HG03060 (cell line): ENCODE measurements around the gene ZNF750.

Experiments used
- ATAC-seq: cut with Tn5 transposase; IDR thresholded peaks from one replicate; pipeline ENCODE4 v1.9.1; 2021; ENCODE audit warnings: low read depth, moderate number of reproducible peaks; ENCODE audit not compliant: unreplicated experiment

ZNF750 gene

DNA sequence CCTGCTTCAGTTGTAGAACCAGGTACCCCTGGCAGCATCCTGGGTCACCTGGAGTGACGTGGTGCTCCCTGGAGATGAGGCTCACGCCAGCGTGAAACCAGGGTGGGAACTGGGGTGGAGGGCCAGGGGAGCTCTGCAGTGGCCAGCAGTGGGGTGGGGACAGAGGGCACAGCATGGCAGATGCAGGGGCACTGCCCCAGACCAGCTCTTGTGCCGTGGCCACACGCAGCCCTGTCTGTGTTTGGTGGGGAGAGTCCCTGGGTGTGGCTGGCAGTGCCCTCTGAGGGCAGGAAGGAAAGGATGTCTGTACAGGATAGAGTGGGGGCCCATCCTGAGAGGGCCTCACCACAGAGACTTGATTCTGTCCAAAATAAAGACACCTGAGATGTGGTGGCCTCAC is 24.5 kb downstream of the ZNF750 start:
- ATAC-seq = no peak

DNA sequence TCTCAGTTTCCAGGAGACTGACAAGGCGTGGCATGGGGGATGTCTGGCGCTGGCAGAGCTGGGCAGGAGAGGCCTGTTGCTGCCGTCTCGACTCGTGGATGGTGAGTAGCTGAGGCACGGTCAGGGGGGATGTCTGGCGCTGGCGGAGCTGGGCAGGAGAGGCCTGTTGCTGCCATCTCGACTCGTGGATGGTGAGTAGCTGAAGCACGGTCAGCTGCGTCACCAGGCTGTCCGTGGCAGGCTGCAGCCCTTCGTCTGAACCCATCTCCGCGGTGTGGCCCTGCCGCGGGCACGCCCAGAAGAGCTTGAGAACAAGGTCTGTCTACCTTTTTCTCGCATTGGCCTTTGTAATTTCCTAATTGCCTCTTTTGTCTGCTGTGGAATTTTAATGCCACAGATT is 25.0 kb downstream of the ZNF750 start:
- ATAC-seq = no peak

DNA sequence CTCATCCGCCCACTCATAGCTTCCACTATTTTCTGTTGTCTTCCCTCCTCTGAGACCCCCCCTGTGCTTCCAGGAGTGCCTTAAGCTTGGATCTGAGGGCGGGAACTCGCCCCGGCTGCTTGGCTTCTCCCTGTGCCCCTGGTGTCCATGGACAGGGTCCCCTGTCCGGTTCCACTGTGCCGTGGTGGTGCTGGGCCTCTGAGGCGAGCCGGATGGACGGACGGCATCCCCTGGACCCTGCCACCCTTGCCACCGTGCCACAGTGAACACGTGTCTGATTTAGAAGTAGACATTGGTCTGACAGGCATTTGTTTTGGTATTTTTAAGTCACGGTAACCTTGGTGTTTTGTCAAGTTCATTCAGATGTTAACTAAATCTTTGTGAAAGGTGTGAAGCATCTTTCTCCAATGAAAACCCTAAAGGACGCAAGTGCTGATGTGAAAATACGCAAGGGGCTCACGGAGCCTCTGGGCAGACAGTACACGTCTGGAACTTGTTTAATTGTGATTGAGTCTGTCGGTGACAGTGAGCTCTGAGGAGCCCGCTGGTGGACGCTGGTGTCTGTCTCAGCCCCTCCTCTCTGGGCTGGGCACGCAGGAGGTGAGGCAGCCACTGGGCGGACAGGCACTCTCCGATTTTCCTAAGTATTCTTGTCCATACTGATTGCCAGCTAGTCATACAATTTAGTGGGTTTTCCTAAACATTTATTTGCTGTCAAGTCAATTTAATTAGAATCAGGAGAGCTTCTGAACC is 26.3 kb downstream of the ZNF750 start:
- no peak for ATAC-seq

DNA sequence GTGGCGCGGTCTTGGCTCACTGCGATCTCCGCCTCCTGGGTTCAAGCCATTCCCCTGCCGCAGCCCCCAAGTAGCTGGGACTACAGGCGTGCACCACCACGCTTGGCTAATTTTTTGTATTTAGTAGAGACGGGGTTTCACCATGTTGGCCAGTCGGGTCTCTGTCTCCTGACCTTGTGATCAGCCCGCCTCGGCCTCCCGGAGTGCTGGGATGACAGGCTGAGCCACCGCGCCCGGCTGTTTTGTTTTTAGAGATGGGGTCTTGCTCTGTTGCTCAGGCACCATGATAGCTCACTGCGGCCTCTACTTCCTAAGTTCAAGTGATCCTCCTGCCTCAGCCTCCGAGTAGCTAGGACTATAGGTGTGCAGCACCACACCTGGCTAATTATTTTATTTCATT is 27.2 kb downstream of the ZNF750 start:
- ATAC-seq = no peak

DNA sequence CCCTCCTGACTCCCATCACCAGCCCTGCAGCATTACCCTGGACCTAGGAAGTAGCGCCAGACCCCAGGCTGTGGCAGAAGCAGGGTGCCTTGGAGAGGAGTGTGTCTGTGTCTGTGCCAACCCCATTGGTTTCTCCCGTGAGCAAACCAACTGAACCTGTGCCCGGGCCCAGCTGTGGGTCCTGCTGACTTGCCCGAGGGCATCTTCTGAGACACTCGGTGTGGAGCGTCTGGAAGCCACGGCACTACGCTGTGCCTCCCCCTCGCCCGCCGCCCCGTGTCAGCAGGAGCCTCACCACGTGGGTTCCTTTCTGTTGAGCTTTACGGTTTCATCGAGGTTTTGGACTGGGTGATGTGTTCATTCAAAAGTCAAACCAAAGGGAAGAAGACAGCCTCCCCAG is 27.8 kb downstream of the ZNF750 start:
- no peak for ATAC-seq

DNA sequence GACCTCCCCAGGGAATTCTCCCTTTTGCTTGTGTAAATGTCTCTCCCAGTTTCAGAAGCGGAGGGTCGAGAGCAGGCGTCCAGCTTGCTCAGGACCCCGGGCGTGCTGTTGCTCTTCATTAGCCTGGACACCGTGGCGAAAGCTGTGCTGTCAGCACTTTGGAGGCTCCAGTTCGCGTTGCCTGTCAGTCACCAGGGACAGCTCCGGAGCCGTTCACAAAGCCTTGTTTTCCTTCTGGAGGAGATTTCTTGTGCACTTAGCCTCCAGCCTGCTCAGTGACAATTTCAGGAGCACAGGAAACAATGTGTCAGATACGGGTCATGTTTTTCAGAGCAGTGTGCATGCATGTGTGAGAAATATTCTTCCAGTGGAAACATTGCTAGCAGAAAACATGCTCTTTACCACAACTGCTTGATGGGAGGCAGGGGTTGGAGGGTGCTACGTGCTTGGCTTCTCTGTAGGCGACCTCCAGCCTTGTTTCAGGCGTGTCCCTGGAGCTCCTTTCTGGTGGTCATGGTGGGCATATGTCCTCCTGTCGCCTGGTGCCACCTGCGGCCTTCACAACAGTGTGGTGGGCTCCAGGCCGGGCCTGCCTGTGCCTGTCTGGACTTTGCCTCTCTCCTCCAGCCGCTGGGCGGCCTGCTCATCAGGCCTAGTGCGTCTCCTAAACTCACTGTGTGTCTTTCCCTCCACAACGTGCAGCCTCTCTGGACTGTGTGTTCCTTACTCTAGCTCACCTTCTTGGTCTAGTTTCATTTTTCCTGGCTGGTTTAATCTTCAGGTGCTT is 29.0 kb downstream of the ZNF750 start:
- no peak for ATAC-seq

DNA sequence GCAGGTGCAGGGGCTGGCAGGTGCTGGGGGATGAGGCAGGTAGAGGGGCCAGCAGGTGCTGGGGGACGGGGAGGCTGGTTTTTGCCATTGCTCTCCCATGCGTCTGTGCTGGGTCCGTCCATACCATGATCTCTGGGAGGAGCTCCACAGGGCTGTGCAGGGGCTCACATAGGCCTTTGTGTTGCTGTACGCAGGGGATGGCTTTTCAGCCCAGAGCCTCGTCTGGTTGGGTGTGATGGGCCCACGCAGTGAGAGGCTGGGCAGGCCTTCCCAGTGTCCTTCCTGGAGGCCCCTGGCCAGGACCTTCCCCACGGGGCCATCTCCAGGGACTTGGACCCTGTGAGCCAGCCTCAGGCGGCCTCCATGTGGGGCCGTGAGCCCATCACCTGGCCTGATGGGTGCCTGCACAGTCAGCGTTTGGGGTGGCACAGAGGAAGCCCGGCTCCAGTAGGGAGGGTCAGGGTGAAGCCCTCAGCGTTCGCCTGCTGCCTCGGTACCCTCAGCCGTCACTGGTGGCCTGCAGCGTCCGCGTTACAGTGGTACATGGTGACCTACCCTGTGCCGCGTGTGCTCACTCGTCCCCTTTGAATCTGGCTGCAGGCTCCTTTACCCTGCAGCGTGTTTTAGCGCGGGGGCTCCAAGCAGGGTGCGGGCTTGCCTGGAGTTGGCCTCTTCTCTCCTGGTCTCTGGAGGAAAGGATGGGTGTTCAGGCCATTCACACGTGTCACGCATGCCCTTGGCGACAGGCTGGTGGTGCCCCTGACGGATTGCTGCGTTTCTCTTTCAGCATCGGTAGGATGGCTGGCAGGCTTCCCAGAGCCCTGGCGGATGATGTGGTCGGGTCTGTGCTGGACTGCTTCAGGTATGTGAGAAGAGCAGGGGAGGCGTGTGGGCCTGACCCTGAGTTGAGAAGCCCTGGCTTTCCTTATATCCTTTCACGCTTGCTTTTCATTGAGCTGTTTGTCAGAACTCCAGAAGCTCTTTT is 30.6 kb downstream of the ZNF750 start:
- no peak for ATAC-seq

DNA sequence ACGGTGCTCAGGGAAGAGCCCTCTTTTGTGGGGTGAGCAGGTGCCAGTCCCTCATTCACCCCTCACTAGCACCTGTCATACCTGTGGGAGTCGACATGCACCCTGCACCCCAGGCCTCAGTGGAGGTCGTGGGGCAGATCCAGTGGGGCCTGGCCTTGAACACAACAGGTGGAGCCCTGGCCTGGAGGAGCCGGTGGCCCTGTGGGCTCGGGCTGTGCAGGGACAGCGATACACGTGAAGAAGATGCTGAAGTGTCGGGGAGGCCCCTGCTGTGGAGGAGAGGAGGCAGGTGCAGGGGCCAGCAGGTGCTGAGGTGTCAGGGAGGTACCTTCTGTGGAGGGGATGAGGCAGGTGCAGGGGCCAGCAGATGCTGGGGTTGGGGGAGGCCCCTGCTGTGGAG is 31.8 kb downstream of the ZNF750 start:
- ATAC-seq = no peak

DNA sequence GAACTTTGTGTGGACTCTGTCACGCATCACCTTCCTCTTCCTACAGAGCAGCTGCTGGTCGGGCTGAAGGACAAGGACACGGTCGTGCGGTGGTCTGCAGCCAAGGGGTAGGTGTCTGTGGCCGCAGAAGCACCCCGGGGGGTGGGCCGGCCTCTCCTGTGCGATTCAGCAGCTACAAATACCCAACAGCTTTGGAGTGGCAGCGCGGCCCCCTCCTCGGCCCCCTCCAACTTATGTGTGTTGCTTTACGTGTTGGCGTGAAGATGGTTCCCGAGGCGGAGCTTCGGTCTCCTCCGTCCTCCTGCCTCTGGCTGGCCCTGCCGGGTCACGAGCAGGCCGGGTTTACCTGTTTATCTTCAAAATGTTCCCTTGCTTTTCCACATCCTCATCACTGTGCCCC is 32.3 kb downstream of the ZNF750 start:
- ATAC-seq = no peak

DNA sequence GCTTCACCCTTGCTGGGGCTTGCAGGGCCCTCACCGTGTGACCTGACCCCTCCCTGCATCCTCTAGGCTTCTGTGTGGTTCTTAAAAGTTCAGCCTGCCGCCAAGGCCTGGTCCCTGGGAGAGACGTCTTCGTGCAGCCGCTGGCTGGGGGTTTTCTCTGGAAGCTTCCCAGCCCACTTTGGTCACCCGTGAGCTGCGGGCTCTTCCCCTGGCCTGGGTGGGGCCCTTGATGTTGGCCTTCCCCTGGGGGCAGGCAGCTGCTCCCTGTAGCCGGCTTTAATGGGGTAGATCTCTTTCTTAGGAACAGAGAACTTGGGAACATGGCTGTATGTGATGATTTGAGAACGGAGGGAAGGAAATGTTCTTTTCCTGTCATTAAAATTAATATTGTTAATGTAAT is 32.7 kb downstream of the ZNF750 start:
- no peak for ATAC-seq

DNA sequence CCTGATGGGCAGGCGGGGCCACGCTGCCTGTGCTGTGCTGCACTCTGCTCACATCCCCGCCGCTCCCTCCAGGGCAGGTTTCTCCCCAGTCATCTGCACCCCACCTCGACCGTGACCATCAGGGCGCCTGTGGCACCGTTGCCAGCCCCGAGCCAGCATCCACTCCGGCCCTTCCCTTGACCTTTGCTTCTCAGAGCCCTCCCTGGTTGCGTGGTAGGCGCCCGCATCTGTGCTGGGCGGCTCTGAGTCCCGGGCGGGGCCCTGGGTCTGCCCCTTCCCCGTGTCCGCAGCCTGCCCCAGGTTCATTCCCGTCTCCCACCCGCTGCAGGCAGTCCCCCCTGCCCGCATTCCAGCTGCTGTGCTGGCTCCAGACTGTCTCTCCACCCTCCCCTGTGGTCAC is 33.2 kb downstream of the ZNF750 start:
- no peak for ATAC-seq

DNA sequence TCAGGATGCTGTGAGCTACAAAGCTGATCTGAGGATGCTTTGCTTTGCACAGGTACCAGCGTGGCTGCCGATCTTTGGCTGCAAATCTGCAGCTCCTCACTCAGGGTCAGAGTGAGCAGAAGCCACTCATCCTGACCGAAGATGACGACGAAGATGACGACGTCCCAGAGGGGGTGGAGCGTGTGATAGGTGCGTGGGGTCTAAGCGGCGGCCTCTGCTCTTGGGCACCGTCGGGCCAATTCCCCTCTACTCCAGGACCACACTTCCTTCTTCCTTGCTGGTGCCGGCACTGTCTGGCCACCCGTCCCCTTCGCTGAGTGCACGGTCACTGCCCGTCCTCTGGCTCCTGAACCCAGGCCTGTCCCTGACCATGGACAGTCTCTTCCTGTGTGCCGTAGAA is 34.0 kb downstream of the ZNF750 start:
- ATAC-seq = no peak

DNA sequence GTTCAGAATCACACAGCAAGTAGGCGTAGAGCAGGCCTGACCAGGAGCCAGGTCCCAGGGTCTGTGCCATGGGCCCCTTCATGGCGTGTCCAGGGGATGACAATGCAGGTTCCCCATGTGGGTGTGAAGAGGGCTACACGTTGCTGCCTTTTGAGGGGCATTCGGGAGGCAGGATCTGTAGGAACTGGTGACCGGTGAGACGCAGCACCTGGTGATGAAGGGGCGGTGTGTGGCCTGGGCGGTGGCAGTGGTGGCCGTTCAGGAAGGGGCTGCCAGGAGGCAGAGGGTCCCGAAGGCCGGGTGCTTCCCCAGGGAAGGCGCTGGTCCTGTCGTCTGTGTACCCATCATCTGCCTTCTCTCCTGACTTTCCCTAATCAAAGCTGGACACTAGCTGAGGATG is 34.6 kb downstream of the ZNF750 start:
- ATAC-seq = no peak

DNA sequence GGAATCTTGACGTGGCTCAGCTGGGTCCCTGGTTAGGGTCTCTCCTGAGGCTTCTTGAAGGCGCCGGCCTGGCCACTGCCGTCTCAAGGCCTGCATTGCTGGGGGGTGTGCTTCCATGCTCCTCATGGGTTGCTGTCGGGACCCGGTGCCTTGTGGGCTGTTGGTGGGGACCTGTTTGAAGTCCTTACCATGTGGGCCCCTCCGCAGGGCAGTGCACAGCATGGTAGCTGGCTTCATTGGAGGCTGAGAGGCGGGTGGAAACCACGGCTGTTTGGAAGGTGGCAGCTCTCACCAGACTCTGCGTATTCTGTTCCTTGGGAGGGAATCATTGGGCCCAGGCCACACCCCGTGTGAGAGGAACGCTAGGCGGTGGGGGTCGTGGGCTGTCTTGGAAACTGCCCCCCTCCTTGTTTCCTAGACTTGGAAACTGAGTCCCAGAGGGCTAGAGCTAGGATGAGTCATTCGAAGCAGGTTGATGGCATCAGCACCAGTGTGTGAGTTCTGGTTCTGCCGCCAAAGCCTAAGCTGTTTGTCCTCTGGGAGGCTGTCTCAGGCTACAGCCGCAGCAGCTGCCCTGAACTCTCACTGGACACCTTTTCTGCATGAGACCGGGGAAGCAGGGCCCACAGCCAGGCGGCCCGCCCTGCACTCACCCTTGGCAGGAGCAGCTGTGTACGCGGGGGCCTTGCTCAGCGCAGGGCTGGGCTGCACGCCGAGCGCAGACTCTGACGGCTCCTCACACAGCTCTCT is 35.2 kb downstream of the ZNF750 start:
- ATAC-seq = no peak

DNA sequence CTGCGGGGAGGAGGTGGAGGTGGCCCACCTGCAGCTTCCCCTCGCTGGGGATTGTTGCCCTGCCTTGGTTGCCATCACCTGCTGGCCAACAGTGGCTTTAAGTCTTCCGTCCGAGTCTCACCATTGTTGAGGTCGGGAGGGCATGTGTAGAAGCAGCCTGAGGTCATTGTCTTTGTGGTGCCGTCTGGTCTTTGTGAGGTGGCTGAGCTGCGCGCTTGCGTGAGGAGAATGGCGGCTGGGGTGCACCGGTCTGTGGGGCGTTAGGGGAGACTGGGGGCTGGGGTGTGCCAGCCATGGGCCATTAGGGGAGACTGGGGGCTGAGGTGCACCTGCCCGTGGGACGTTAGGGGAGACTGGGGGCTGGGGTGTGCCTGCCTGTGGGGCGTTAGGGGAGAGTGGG is 36.2 kb downstream of the ZNF750 start:
- ATAC-seq = no peak

DNA sequence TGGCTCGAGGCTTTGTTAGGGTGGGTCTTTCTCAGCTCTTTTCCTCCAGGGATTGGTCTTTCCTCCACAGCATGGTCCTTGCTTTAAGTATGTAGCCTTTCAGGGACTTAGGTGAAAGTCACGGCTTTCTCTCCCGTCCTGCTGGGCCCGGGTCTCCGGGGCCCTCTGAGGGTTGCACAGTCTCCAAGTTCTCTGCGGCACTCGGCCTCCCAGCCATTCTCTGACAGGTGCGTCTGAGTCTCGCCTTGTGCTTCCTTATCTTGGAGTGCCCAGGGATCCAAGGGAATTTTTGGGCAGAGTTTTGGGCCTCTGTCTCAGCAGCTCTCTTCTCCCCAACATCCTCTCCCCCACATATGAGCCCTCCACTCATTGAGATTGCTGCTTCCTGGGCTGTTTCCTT is 36.6 kb downstream of the ZNF750 start:
- no peak for ATAC-seq

DNA sequence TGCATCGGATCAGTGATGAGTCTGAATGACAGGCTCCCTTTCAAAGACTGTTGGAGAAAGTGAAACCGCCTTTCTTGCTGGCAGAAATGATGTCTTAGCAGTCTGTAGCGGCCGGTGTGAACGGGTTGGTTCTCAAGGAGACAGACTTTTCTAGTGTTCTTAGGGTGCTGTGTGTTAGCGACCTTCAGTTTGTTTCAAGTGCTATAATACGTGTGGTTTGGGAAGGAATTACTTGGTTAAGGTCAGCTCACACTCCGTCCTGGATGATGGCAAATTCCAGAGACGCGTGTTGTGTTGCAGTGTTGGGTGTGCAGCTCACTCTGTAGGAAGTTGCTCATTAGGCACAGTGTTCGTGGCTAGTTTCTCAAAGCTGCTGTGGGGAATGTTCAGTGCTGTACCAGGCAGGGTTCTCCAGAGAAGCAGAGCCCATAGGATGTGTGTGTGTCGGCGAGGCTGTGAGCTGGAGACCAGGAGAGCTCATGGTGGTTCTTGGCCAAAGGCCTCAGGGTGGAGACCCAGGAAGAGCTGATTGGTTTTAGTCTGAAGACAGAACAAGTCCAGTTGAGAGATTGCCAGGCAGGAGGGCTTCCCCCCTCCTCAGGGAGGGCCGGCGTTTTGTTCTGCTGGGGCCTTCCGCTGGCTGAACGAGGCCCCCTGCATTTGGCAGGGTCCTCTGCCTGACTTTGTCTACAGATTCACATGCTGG is 37.6 kb downstream of the ZNF750 start:
- no peak for ATAC-seq

DNA sequence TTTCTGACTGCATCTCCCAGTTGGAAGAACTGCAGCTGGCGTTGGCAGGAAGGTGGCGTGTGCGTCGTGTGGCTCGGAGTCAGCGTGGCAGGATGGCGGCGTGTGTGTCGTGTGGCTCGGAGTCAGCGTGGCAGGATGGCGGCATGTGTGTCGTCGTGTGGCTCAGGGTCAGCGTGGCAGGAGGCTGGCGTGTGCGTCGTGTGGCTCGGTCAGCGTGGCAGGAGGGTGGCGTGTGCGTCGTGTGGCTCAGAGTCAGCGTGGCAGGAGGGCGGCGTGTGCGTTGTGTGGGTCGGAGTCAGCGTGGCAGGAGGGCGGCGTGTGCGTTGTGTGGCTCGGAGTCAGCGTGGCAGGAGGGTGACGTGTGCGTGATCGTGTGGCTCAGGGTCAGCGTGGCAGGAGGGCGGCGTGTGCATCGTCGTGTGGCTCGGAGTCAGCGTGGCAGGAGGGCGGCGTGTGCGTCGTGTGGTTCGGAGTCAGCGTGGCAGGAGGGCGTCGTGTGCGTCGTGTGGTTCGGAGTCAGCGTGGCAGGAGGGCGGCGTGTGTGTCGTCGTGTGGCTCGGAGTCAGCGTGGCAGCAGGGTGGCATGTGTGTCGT is 38.3 kb downstream of the ZNF750 start:
- ATAC-seq = no peak

DNA sequence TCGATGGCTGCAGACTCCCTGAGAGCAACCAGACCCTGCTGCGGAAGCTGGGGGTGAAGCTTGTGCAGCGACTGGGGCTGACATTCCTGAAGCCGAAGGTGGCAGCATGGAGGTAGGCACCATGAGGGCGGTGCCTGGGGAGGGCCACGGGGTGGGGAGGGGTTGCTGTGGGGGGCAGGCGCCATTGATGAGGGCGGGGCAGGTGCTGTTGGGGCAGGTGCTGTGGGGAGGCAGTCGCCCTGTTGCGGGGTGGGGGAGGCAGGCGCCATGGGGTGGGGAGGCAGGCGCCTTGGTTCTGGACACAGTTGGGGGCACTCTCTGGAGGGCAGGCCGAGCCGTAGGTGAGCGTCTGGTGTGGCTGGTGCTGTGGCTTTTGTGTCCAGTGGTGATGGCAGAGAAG is 38.9 kb downstream of the ZNF750 start:
- ATAC-seq = no peak
